ENCODE measurements around the gene HIVEP3. TPM values are rescaled to one million over a fixed set of nuclear protein-coding genes. Genes with fewer than 3 reads are reported as not detected.
A peak's percentile ranks its signal among the peaks of the same experiment; 100 is the strongest.

Gene HIVEP3
- total RNA-seq, 1 donor from 2014 or later = 21.5 TPM

DNA sequence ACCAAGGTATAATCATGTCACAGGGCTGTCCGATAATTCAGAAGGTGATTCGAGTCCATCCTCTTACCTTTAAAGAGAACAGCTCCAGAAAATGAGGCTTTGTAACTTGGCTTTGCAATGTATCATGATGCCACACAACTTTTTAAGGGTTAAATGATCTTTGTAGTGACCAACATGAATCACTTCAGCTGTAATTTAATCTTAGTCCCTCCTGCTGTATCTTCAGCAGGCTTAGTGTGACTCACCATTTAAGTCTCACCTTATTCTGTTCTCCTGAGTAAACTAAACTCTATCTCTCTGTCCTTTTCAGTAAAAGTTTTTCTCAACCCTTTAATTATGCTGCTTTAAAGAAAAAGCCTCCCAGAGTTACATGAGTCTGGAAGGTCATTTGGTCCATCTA is 1.9 kb upstream of the HIVEP3 start:
- DNase-seq = no peak

DNA sequence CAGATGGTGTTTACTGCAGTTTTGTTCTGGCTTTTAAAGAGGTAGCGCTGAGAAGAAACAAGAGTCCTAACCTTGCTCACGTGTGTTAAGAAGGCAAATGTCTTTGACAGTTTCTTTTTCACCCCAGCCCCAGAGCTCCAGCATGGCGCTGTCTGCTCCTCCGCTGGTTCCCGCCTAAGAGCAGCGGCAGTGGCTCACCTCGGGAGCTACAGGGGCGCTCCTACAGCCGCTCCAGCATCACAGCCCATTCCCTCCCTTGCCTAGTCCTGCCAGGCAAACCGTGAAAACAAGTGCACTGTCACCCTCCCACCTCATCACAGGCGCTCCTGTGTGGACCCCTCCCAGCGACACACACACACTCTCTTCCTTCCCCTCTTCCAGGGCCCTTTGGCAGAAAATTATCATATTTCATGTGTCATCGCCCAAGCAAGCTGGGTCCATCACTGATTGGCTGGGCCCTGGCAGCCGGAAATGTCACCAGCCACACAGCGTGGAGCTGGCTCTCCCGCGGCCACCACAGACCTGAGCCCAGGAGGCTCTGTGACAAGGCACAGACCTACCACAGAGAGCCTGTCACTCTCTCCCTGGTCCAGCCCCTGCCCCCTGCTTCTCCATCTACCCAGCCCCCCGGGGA is 1.2 kb upstream of the HIVEP3 start:
- peak; percentile 78 for DNase-seq

DNA sequence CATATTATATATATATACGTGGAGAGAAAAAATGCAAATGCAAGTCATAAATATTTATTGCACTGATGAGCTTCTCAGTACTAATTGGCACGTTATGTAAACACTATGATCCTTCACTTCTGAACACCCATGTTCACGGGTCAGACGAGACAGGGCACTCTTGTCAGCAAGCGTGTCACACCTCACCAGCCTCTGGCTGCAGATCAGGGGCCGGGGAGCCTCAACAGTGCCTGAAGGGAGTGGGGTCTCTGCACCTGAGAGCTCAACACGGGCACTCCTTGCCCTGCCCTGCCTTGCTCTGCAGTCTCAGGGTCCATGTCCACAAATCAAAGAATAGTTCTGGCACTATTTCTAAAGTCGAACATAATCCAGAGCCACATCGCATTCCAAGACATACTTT is 409 bp upstream of the HIVEP3 start:
- DNase-seq = no peak

DNA sequence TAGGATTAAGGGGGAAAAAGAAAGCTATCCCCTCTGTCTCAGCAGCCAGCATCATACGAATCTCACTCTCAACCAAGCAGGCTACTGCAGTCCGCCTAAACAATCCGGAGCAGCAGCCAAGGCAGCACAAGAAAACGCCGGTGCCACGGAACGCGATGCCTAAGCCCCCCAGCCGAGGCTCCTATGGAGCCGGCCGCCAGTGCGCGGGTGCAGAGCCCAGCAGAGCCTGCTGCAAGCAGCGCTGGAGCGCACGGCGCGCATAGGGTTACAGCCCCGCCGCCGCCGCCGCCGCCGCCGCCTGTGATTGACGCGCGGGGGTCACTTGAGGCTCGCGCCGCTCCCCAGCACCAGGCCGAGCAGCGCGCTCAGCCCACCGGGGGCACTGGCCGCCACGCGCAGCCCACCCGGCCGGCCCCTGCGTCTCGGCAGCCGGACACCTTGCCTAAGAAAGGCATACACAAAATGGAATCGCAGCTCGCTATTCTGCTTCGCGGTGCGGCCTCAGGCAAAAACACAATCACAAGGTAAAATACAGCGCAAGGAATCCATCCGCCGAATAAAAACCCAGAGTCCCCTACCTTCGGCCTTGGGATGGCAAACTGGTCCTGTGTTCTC is 780 bp downstream of the HIVEP3 start:
- peak; percentile 49 for DNase-seq

DNA sequence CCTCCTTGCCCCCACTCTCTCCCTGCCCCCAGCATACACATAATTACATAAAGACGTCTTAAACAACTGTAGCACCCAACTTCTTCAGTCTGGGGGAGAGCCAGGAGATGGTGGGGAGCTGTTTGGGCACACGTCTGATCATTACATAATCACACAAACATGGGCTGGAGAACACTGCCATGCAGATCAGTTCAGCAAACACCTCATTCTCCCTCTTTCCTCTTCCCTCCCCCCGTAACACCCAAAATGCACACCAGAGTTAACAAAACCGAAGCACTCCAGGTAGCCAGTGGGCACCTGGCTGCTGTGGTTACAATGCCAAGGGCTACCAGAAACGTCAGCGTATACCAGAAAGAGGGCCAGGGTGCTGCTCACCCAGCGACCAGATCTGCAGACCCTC is 1.6 kb downstream of the HIVEP3 start:
- DNase-seq = no peak

DNA sequence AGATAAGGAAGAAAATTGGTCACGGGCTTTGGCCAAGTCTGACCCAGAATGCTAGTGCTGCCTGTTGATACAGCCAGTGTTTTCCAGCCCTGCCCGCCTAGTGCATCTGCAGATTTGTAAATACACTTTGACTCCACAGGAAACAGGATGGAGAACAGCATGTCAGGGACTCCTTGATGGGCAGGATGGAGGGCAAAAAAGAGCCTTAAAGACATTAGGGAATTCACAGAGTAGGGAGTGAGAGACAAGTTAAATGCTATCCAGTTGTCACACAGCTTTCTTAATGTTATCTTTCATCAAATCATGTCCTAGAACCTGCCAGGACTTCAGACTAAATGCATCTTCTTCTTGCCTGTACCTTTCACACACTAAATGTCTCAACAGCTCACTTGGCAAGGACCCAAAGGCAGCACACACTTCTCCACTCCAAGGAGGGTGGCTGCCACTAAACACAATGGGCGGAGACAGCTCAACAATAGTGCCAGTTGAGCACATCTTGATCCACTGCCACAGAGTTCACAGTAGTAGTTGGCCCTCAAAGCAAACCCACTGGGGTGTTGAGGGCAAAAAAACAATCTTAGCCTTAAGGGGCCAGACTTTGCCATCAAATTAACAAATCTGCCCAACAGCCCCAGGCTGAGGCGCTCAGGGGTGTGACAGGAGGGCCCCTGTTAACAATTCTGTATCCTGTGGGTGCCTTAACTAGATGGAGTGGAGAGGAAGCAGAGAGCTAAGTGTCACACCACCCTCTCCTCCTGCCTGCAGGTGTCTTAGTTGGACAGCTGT is 2.7 kb downstream of the HIVEP3 start:
- DNase-seq = no peak

DNA sequence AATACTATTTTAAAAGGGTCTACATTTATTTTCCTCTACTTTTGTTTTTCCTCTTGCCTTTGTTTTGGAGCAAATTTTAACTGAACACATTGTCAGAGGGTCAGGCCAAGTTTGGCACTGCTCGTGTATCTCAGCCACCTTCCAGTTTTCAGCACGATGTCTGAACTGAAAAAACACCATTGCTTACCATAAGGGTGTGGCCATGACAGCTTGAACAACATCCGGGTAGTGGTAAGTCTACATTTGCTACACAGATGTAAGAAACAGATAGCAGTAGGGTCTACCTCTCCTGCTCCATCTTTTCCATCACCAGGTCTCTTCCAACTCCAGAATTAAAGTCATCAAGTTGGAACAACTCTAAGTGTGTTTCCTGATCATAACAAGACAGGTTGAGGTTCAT is 4.2 kb downstream of the HIVEP3 start:
- no peak for DNase-seq

DNA sequence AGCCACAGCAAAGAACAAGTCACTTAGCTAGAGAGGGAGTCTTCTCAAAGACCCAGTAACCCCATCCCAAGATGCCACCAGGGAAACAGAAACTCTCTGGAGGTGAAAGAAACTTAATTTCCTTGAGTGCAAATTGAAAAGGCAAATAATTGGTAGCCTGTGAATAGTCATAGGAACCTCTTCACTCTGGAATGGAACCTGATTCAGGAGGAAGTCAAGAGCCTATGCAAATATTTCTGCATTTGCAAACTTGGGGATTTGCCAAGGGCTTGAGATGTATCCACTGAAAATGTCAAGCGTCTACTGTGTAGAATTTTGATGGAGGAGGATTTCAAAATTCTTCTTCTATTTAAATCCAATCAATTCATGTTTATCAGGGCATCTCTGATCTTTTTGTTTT is 5.7 kb downstream of the HIVEP3 start:
- no peak for DNase-seq

DNA sequence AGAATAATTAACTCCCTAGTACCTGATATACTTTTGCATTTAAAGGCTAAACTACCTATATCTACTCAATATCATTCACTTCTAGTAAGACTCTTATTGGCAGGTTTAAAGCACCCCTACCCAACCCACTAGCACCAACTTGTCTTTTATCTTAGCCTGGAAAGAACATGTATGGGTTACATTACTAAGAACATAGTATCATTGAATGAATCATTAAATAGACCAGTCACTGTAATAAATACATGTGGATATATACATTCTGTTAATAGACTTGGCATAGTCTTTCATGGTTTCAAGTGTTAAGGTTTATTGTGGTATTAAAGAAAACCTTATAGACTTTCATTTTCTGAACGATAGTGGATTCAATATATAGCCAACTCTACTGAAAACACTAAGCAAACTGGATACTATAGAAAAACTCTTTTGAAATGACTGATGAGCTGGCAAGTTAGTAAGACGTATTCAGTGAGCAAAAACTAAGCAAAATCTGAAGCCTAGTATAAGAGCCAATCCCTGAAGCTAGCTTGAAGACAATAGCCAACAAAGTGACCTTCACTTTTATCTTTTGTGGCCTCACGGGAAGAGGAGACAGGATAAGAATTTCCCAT is 10.3 kb downstream of the HIVEP3 start:
- no peak for DNase-seq

DNA sequence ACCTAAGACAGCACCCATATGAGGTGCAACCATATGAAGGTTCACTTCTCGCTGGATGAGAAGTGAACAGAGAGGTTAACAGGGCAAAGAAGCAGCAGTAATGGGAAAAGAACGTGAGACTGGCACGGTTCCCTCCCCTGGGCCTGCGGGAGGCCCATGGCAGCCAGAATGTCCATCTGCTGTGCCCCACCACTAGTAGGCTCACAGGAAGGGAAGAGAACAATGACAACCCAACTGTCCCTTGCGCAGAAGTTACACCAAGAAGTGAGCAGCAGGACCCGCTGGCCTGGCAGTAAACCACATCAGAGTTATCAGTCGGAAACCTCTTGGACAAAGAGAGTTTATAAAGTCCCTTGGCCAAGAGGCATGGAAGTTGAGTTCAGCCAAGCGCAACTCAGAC is 11.3 kb downstream of the HIVEP3 start:
- no peak for DNase-seq

DNA sequence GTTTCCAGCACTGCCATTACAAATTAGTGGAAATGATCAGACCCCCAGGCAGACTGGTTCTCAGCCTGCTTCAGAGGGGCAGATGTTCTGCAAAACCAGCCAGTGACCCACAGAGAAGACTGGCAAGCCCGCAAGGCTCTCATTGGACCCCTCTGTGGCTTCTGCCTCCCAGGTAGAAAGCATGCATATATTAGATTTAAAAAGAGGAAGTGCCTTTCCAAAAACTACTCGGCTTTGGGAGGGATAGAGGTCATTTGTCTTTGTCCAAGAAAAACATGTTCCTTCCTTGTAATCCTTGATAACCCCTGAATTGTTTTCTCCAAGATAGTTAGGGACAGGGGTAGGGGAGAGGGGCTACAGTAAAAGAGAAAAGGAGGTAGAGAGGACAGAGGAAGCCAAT is 11.8 kb downstream of the HIVEP3 start:
- no peak for DNase-seq

DNA sequence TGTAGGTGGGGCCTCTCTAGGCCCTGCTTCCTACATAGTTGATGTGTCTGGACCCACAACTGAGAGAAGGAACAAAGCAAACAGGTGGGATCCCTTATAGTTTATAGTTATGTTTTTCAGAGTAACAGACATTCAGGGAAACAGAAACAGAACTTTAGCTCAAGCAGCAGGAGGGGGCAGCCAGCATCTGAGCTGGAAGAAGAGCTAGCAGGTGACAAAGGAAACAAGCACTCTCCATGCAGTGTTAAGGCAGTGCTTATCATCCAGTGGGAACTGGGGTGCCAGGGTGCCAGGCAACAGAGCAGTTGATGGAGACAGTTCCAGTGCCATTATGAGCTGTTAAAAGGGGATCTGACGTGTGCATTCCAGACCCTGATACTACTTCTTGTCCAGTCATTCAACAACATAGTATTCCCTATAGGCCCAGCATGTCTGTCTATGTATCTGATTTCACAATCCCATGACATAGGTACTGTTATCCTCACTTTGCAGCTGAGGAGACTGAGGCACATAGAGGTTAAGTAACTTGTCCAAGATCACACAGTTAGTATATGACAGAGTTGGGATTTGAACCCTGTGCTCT is 13.5 kb downstream of the HIVEP3 start:
- no peak for DNase-seq

DNA sequence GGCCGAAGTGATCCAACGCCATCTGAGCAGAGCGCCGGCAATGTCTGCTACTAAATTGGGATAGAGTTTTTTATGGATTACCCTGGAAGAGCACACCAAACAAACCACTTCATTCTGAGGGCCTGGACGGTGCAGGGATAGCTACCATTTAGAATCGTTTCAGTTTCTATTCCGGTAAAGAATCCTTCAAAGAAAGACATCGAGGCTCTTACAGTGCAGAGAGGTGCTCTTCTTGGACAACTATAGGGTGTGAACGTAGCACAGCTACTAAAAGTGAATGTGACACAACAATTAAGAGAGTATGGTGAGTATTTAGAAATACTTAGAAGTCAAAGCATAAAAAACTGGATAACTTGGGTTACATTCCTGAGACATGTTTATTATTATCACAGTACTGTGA is 16.1 kb downstream of the HIVEP3 start:
- no peak for DNase-seq

DNA sequence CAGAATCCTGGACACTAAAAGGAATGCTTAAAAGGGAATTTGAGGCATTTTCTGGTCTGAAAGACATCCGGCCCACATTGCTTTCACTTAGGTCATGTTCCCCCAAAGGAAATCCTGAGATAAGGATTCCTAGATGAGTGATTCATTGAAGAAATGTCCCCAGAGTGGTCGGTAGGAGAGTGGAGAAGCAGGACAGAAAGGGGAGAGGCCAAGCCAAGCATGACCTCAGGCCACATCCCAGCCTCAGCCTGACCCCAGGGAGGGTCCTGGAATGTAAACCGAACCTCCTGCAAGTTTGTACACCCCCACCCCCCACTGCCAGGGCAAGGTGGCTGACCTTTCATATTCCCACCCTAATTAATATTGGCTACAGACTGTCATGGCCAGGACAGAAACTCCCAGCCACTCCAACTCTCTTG is 16.6 kb downstream of the HIVEP3 start:
- DNase-seq = no peak

DNA sequence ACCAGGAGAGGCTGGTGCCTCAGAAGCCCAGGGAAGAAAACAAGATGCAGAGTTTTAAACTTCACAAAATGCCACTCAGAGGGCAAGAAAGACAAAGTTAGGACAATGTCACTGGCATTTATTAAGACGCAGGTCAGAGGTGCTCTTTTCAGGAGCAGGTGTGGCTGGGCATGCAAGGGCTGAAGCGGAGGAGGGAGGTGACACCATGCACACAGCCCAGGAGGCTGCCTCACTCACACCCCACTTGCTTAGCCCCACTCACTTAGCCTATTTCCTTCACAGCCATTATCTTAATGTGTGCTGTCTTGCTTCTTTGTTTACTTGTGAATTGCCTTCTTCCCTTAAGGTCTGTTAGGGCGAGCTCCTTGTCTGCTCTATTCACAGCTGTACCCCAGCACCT is 17.2 kb downstream of the HIVEP3 start:
- DNase-seq = no peak

DNA sequence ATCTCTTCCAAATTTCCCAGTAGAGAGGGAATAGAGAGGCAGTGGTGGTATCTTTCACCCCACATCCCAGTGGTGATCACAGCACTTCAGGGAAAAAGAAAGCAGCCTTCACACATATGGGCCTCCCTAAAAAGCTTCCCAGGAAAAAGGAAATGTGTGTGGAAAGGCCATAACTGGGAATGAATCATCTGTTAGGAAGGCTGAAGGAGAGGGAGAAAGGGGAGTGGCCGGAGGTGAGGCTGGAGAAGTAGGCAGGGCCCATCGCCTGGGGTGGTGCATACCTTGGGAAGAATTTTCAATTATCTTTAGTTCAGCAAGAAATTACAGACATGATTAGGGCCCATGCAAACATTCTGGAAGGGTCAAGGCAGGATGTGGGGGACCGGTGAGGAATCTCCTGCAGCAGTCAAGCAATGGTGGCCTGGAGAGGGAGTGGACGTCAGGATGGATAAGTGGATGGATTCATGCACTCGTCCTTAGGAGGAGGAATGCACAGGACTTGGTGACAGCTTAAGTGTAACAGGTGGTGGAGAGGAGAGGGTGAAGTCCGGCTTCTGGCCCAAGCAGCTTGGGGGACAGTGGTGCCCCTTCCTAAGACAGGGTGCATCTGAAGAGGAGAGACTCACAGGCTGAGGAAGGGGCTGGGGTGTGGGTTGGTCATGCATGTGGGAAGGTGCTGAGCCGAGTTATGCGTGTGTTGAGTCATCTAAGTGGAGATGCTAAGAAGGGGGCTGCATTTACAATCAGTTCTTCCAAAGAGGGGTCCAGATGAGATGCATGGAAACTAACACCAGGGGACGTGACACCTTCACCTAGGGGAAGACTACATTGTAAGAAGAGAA is 17.9 kb downstream of the HIVEP3 start:
- no peak for DNase-seq

DNA sequence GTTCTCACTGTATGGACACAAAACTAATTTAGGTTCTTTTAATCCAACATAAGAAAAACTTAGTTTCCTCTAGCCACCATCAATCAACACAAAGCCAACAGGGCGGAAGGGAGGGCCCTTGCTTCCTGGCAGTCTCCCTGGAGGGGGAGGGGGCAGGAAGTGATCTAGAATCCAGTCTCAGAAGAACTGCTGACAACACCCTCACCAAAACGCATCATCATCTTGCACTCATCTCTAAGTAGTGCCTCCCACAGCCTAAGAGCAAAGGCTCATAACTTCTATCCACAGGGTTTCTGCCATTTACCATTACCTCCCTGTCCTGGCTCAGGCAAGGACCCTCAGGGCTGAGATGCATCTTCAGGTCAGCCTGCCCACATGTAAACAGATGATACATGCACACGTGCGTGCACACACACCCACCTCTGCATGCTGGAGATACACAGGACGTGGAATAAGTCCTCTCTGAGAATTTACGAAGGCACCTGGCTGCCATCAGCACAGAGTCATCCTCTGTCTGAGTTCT is 20.5 kb downstream of the HIVEP3 start:
- no peak for DNase-seq

DNA sequence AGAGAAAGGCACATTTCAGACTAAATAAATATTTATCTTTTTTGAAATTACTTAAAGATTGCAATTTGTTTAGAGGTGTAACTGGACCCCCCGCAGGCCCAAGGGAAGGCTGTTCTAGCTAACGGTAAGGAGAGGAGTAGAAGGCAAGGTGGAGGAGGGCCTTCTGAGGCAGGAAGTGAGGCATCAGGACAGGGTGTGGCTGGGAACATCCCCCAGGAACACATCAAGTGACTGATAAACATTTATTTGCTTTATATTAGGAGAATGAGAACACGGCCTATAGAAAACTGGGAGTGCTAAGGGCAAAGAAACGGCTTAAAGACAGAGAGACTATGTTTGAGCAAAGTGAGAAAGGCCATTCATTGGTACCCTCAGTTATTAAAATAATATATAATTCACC is 23.2 kb downstream of the HIVEP3 start:
- no peak for DNase-seq

DNA sequence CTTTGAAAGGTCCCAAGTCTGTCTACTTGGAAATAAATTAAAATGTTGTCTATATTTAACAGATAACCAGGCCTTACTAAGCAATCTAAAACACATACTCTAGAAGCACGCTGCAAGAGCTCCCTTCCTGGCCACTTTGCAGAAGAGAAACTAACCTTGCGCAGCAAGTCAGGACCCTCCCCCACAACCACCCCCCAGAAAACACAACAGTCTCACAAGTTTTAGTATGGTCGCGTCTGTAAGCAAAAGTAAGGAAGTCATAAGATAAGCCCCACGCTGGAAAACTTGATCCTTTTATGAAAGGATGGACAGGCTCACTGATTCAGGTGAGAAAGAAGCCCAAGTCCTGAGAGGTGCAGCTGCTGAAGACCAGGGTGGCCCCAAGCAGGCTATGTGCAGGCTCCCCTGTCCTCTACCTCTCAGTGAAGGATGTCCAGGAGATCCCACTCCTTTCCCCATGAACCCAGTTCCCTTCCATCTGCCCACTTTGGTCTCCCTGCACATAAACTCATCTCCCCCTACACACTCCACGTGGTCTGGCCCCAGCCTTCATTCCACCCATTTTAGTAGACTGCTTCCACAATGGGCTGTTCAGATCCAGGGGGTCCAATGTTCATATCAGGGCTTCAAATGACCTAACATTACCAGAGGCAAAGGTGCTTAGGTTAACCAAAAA is 23.8 kb downstream of the HIVEP3 start:
- no peak for DNase-seq

DNA sequence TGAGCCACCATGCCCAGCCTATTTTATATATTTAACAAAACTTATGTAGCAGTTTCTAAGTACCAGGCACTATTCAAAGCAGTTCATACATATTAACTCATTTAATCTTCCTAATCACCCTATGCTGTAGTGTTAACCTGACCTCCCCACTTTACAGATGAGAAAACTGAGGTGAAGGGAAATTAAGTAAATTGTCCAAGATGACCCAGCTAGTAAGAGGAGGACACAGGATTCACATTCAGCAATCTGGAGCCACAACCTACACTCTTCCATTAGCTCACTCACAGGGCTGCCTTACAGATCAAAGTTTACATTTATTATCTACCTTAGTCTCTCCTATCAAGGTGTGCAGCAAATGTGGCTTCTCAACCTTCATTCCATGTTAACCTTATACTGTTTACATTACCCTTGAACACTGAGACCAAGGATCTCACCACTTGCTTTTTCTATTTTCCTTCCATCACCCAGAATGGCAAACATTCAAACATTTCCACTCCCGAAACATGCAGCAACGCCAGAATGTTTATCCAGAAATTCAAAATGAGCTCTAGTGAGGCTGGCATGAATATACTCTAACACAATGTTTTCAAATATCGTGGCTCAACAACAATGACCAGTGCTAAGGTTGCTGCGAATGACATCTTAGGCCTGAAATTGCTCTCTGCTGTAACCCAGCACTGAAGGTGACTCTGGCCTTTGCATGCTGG is 24.5 kb downstream of the HIVEP3 start:
- DNase-seq = no peak

Data from occipital lobe (tissue), 2 donors.